GM23338 (cell line): Measurements from ENCODE around the gene ZNF106.

Experiments used
- CREB1 ChIP-seq: fragments of 250-450 bp; sonication (Bioruptor Pico); IDR thresholded peaks from 2 replicates; pipeline ENCODE4 v1.5.0; 2020; ENCODE audit warnings: low read depth, mild to moderate bottlenecking, moderate library complexity
- EZH2 ChIP-seq: fragments of 200-600 bp; sonication (generic); IDR thresholded peaks from one replicate; pipeline ENCODE4 v1.8.0; 2017; ENCODE audit warnings: antibody characterized with exemption, mild to moderate bottlenecking, low read depth; ENCODE audit not compliant: unreplicated experiment
- EZH2phosphoT487 ChIP-seq: fragments of 200-600 bp; sonication (generic); IDR thresholded peaks from one replicate; pipeline ENCODE4 v1.8.1; 2018; ENCODE audit warnings: antibody characterized with exemption; ENCODE audit not compliant: unreplicated experiment
- JUNB ChIP-seq: IDR thresholded peaks from one replicate; pipeline ENCODE4 v1.6.1; 2016; ENCODE audit warnings: antibody characterized with exemption; ENCODE audit not compliant: unreplicated experiment
- NANOG ChIP-seq: IDR thresholded peaks from 2 replicates; pipeline ENCODE4 v1.6.1; 2016; ENCODE audit warnings: antibody characterized with exemption, borderline replicate concordance
- POLR2AphosphoS5 ChIP-seq: IDR thresholded peaks from 2 replicates; pipeline ENCODE4 v1.6.1; 2016; ENCODE audit warnings: antibody characterized with exemption, low read depth
- TF ChIP-seq, protein P1 (sequence below): IDR thresholded peaks from one replicate; pipeline ENCODE4 v1.6.1; 2018; ENCODE audit warnings: antibody characterized with exemption; ENCODE audit not compliant: unreplicated experiment
- TF ChIP-seq, protein P2 (sequence below), 2 experiments: fragments of 200-600 bp in 1 of 2; sonication (generic) in 1 of 2; conservative IDR thresholded peaks; 2 replicates each; pipeline versions ENCODE4 v1.5.1 to v1.6.1; 2016 to 2017; ENCODE audit warnings: antibody characterized with exemption in 2 of 2, low read depth in 2 of 2, mild to moderate bottlenecking in 2 of 2, moderate library complexity in 1 of 2
- TF ChIP-seq, protein P3 (sequence below): IDR thresholded peaks from 2 replicates; pipeline ENCODE4 v1.6.1; 2016; ENCODE audit warnings: antibody characterized with exemption

DNA sequence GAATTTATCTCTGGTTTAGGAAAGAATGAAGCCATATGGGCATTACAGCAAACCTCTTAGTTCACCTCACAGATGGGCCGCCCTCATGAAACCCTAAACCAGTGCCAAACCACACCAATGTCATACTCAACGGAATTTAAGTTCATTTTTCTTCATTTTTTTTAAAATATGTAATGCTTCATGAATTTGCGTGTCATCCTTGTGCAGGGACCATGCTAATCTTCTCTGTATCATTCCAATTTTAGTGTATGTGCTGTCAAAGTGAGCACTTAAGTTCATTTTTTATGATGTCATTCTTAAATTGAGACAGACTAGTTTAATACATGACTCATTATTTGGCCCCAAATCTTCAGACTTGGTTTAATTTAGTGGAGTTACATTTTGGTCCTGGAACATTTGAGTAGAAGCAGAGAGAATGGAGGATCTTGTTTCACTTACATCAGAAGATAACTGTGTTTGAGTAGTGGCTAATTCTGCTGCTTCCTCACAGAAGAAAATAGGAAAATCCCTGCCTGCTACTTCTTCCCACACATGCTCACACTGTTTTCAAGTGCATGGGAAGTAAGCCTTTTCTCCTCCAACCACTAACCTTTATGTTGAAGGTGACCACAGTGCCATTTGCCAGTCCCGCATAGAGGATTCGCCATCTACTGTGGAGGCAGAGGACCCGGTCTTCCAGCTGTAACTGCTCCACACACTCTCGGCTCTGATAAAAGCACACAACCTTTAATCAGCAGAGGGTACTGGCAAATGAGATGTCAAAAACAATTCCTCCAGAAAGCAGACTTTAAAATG lies 63.3 kb downstream of the ZNF106 start:
- TF ChIP-seq, protein P1, sequence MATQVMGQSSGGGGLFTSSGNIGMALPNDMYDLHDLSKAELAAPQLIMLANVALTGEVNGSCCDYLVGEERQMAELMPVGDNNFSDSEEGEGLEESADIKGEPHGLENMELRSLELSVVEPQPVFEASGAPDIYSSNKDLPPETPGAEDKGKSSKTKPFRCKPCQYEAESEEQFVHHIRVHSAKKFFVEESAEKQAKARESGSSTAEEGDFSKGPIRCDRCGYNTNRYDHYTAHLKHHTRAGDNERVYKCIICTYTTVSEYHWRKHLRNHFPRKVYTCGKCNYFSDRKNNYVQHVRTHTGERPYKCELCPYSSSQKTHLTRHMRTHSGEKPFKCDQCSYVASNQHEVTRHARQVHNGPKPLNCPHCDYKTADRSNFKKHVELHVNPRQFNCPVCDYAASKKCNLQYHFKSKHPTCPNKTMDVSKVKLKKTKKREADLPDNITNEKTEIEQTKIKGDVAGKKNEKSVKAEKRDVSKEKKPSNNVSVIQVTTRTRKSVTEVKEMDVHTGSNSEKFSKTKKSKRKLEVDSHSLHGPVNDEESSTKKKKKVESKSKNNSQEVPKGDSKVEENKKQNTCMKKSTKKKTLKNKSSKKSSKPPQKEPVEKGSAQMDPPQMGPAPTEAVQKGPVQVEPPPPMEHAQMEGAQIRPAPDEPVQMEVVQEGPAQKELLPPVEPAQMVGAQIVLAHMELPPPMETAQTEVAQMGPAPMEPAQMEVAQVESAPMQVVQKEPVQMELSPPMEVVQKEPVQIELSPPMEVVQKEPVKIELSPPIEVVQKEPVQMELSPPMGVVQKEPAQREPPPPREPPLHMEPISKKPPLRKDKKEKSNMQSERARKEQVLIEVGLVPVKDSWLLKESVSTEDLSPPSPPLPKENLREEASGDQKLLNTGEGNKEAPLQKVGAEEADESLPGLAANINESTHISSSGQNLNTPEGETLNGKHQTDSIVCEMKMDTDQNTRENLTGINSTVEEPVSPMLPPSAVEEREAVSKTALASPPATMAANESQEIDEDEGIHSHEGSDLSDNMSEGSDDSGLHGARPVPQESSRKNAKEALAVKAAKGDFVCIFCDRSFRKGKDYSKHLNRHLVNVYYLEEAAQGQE, result no peak
- TF ChIP-seq, protein P2, sequence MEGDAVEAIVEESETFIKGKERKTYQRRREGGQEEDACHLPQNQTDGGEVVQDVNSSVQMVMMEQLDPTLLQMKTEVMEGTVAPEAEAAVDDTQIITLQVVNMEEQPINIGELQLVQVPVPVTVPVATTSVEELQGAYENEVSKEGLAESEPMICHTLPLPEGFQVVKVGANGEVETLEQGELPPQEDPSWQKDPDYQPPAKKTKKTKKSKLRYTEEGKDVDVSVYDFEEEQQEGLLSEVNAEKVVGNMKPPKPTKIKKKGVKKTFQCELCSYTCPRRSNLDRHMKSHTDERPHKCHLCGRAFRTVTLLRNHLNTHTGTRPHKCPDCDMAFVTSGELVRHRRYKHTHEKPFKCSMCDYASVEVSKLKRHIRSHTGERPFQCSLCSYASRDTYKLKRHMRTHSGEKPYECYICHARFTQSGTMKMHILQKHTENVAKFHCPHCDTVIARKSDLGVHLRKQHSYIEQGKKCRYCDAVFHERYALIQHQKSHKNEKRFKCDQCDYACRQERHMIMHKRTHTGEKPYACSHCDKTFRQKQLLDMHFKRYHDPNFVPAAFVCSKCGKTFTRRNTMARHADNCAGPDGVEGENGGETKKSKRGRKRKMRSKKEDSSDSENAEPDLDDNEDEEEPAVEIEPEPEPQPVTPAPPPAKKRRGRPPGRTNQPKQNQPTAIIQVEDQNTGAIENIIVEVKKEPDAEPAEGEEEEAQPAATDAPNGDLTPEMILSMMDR (conservative IDR thresholded peaks at IDR 0.05; ENCODE audit: low read depth in 2 of 2), result no peak
- no peak for TF ChIP-seq EZH2
- no peak for TF ChIP-seq POLR2AphosphoS5
- no peak for TF ChIP-seq NANOG
- TF ChIP-seq EZH2phosphoT487, result no peak
- TF ChIP-seq, protein P3, sequence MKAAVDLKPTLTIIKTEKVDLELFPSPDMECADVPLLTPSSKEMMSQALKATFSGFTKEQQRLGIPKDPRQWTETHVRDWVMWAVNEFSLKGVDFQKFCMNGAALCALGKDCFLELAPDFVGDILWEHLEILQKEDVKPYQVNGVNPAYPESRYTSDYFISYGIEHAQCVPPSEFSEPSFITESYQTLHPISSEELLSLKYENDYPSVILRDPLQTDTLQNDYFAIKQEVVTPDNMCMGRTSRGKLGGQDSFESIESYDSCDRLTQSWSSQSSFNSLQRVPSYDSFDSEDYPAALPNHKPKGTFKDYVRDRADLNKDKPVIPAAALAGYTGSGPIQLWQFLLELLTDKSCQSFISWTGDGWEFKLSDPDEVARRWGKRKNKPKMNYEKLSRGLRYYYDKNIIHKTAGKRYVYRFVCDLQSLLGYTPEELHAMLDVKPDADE, result no peak
- TF ChIP-seq JUNB, result no peak
- no peak for TF ChIP-seq CREB1 (CRISPR knock-in tag)
